ENCODE measurements around the gene TCEANC2. TPM values are rescaled to one million over a fixed set of nuclear protein-coding genes. Genes with fewer than 3 reads are reported as not detected.

Gene TCEANC2
- total RNA-seq, 1 donor, result 3.0 TPM

DNA sequence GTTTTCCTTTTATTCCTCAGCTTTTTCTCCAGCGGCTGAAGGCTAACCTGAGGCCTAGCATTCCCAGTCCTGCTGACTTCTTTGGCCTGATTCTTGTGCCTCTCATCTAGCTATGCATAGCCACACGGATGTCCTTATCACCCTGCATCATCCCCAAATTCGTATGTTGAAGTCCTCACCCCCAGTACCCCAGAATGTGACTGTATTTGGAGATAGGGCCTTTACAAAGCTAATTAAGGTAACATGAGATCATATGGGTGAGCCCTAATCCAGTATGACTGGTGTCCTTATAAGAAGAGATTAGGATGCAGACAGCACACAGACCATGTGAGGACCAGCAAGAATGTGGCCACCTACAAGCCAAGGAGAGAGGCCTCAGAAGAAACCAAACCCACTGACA is 54.7 kb downstream of the TCEANC2 start:
- TF ChIP-seq, protein P1, sequence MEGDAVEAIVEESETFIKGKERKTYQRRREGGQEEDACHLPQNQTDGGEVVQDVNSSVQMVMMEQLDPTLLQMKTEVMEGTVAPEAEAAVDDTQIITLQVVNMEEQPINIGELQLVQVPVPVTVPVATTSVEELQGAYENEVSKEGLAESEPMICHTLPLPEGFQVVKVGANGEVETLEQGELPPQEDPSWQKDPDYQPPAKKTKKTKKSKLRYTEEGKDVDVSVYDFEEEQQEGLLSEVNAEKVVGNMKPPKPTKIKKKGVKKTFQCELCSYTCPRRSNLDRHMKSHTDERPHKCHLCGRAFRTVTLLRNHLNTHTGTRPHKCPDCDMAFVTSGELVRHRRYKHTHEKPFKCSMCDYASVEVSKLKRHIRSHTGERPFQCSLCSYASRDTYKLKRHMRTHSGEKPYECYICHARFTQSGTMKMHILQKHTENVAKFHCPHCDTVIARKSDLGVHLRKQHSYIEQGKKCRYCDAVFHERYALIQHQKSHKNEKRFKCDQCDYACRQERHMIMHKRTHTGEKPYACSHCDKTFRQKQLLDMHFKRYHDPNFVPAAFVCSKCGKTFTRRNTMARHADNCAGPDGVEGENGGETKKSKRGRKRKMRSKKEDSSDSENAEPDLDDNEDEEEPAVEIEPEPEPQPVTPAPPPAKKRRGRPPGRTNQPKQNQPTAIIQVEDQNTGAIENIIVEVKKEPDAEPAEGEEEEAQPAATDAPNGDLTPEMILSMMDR (IDR thresholded peaks at IDR 0.05; ENCODE audit: insufficient read depth, low read depth, low read length), result no peak
- no peak overlapping the region for H3K4me3 ChIP-seq (ENCODE audit: low read depth, low read length)
- DNase-seq (ENCODE audit: low read depth), result no peak

DNA sequence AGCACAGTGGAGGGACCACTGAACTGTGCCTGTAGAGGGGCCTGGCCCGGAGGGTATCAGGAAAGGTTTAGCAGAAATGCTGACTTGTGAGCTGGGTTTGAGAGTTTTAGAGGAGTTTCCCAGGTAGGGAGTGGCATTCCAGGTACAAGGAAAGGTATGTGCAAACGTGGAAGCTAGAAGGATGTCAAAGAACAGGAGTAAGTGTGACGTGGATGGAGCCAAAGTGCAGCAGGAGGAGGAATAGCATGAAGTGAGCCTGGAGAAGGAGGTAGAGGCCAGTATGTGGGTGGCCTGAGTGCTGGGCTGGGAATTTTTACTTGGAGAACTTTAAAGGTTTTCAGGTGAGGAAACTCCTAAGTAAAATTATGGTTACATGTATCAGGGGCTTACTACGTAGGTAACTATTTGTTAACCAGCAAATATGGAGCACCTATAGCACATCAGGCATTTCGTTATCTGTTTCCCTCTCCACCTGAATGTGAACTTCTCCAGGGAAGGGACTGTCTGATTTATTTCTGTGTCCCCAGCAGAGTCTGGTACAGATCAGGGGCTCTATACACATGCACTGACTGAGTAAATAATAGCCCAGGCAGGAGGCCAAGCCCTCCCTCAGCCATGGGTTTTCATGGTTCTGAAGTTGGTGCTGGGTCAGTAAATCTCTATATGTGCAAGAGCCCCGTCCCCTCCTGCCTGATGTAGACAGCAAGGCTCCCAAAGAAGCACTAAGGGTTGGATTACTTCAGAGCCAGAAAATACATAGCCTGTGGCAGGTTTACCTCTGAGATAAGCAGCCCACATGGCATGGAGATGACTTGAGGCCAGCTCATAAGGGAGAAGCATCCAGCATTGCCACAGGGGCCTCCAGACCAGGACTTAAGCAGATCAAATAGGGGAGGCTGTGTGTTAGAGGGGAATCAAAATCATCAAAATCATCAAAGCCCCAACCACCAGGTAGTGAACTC is 56.0 kb downstream of the TCEANC2 start:
- TF ChIP-seq, protein P1 (IDR thresholded peaks at IDR 0.05; ENCODE audit: insufficient read depth, low read depth, low read length), result no peak
- DNase-seq (ENCODE audit: low read depth), result no peak
- H3K4me3 ChIP-seq (ENCODE audit: low read depth, low read length), result no peak overlapping the region

DNA sequence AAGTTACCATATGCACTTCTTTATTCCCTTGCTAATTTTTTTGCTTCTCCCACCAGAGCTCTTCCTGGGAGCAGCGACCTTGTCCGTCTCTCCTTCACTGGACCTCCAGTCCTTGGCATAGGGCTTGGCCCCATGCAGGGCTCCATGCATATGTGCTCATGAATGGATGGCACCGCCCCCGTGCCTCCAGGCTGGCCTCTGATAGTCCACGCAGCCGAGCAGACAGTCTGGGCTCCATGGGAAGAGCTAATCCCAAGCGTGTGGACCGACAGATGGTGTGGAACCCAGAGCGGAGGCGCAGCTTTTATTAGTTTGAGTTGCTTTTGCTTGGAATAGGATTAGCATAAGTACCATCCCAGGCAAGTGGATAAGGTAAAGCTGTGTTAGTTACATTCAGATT is 57.6 kb downstream of the TCEANC2 start:
- no peak for DNase-seq (ENCODE audit: low read depth)
- no peak overlapping the region for H3K4me3 ChIP-seq (ENCODE audit: low read depth, low read length)
- TF ChIP-seq, protein P1 (IDR thresholded peaks at IDR 0.05; ENCODE audit: insufficient read depth, low read depth, low read length), result no peak

DNA sequence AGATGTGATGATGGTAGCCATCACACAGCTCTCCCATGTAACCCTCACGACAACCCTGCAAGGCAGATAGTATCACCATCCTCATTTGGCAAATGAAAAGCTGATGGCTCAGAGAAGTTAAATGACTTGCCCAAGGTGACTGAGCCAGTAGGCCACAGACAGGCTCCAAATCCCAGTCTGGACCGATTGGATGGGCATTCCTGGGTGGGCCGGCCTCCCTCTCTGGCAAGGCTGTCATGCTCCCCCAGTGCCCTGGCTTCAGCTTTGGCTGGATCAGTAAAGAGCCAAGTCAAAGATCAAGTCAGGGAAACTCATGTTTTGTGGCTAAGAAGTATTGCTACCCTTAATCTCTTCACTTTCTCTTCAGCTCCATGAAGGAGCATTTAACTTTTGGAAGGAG is 58.2 kb downstream of the TCEANC2 start:
- TF ChIP-seq, protein P1 (IDR thresholded peaks at IDR 0.05; ENCODE audit: insufficient read depth, low read depth, low read length), result no peak
- no peak overlapping the region for H3K4me3 ChIP-seq (ENCODE audit: low read depth, low read length)
- DNase-seq (ENCODE audit: low read depth), result no peak

DNA sequence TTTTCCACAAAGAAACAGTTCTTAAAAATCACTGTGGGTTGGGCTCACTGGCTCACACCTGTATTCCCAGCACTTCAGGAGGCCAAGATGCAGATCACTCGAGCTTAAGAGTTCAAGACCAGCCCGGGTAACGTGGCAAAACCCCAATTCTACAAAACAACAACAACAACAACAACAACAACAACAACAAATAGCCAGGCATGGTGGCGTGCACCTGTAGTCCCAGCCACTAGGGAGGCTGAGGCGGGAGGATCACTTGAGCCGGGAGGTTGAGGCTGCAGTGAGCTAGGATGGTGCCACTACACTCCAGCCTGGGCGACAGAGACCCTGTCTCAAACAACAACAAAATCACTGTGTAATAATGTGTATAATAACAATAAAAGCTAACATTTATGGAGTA is 58.6 kb downstream of the TCEANC2 start:
- no peak for DNase-seq (ENCODE audit: low read depth)
- H3K4me3 ChIP-seq (ENCODE audit: low read depth, low read length), result no peak overlapping the region
- TF ChIP-seq, protein P1 (IDR thresholded peaks at IDR 0.05; ENCODE audit: insufficient read depth, low read depth, low read length), result no peak

DNA sequence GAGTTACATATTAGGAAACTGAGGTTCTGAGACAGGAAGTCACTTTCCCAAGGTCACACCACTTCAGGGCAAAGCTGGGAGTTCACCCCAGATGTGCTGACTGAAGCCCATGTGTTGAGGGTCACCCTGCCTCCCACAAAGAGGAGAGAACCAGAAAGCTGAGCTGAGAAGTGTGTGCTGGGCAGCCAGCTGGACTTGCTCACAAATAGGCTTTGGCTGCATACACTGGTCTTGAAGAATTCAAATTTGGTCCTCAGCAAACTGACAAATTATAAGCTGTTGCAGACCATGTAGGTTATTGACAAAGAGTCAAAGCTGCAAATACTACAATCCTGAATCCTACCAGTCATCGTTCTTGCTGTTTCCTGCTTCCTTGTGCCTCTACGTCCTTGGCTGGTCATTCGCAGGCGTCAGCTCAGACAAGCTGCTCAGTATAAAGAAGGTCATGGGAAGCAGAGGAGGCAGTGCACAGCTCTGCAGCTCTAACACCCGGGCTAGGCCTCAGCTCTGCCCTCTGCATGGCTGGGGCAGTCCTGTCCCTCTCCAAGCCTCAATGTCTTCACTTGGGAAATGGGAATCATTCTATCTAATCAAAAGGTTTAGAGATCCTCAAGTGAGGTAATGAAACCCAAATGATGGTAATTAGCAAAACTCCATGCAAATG is 59.4 kb downstream of the TCEANC2 start:
- TF ChIP-seq, protein P1 (IDR thresholded peaks at IDR 0.05; ENCODE audit: insufficient read depth, low read depth, low read length), result no peak
- no peak overlapping the region for H3K4me3 ChIP-seq (ENCODE audit: low read depth, low read length)
- no peak for DNase-seq (ENCODE audit: low read depth)
